KG1 (cell line): Measurements from ENCODE around the gene RAB9A.
A peak's percentile ranks its signal among the peaks of the same experiment; 100 is the strongest.
"Not testable (repeated sequence)": the region's sequence is repeated elsewhere in the genome, so short reads cannot be mapped to it uniquely, and the experiment has no call there.

ENCODE experiments used
- DNase-seq: peaks from one replicate; lab custom pipeline; 2025; lab: John Stamatoyannopoulos, UW

RAB9A gene

DNA sequence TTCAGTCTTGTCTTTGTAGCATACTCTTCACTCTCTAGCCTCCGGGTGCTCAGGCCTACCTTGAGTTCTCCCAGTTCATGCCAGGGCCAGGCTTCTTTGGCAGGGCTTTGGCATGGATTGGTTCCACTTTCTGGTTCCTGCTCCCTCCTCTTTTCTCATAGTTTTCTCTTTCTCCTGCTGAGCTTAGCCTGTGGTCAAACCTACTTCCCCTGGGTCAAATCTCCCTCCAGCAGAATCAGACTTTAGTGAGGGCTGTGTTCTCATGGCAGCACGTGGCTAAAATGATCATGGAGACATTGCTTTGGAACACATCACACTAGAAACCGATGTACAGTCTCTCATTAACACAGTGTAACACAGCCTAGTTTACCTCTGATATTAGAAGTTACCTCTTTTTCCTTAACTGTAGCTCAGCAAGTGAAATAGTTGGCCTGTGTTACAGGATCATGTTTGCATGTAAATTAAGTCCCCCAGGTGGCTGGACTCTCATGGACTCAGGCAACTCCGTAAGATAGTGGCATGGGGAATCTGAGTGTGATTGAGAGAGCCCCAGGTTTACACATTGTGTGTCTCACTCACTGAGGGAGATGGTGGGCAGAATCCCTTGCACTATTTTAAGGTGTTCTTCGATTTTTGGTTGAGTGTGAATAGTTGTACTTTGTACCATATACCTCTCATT, 13.3 kb downstream of the RAB9A start:
- no peak for DNase-seq

DNA sequence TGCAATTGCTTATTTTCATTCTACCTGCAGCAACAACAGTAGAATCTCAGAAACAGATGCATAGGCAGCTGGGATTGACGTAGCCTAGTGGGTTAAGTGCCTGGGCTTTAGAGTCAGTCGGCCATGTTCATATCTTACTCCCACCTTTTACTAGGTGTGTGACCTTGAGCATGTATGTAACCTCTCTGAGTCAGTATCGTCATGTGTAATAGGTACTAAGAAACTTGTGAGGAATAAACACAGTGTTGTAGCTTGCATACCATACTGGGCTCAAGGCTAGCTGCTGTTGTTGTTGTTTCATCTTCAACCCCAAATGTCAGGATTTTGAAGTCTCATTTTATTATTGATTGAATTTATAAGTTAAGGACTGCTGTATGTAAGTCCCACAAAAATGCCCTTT, 14.2 kb downstream of the RAB9A start:
- no peak for DNase-seq

DNA sequence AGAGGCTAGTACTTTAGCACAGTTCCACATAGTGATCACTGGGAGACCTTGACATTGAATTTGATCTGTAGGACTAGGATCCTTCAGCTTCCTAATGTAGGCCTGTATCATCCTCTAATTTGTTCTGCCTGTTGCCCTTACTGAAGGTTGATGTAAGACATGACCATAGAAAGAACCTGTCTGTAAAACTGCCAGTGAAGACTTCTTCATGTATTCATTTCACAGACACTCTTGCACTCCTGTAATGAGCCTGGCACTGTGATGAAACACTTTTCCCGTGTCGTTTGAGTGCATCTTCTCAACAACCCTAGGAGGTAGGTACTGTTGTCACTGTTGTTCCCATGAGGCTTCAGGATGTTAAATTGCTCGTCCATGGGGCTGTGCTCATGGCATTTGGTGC, 14.7 kb downstream of the RAB9A start:
- DNase-seq, result no peak

DNA sequence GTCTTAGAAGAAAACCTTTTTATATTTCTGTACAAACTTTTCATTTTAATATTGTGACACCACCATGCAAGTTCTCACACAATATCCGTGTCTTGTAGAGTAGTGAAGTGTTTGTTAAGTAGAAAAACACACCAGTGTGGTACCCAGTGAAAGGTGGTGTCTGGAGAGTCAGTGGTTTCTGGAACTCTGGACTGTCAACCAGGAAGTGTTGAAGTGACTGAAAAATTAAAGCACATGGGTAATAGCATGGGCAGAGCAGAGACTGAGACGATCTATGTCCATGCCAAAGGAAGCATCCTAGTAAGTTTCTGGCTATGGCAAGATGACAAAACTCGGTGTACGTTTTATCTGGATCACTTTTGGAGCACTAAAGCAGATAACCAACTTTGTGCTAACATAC, 22.2 kb downstream of the RAB9A start:
- no peak for DNase-seq

DNA sequence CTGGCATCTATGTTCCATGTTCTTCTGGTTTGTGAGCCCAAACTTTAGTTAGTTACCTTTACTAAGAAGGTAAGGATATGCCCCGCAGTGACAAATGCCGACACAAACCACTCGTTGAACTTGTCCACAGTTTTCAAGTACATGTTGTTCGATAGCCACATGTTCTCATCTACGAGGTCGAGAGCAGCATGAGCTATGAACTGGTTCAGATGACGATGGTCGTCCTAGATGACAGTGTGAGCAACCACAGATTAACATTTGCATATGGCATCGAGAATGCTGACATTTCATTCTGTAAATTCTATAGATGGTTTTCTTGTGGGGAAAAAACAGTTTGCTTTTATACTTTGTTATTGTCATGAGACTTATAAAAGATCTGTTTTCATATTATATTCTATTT, 27.5 kb downstream of the RAB9A start:
- no peak for DNase-seq

DNA sequence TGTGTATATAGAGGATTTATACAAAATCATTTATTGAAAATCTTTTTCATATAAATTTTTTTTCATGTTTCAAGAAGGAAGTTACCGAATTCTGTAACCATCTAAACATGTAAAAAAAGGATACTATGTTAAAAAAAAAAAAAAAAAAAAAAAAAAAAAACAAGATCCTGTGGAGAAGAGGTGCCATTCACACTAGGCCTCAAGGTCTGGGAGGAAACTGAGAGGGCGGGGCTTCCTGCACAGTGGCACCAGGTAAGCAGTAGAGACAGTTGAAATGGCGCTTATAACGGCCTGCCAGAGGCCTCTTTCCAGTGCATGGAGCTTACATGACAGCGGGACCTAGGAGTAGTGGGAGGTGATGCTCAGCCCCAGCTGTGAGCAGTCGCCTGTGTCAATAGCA, 28.0 kb downstream of the RAB9A start:
- DNase-seq, result no peak

DNA sequence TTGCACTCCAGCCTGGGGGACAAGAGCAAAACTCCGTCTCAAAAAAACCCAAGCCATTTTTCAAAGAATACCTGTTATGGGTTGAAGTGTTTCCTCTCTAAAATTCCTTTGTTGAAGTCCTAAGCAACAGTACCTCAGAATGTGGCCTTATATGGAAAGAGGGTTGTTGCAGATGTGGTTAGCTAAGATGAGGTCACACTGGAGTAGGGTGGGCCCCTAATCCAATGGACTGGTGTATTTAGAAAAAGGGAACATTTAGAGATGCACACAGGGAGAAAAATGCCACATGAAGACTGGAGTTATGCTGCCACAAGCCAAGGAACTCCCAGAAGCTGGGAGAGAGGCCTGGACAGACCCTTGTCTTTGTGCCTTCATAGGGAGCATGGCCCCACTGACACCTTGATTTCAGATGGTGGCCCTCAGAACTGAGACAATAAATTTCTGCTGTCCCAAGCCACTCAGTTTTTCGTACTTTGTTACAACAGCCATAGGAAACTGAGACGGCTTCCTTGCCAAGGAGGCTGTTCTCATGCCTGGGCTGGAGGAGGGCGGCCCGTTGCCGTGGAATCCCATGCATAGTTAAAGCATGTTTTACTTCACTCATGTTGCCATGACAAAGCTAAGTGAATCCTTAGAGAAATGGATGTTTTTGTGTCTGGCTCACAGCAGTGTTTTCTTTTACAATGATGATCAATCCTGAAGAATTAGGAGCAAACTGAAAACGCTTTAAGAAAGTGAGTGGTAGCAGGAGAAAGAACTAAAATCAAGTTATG, 29.0 kb downstream of the RAB9A start:
- DNase-seq, result no peak

DNA sequence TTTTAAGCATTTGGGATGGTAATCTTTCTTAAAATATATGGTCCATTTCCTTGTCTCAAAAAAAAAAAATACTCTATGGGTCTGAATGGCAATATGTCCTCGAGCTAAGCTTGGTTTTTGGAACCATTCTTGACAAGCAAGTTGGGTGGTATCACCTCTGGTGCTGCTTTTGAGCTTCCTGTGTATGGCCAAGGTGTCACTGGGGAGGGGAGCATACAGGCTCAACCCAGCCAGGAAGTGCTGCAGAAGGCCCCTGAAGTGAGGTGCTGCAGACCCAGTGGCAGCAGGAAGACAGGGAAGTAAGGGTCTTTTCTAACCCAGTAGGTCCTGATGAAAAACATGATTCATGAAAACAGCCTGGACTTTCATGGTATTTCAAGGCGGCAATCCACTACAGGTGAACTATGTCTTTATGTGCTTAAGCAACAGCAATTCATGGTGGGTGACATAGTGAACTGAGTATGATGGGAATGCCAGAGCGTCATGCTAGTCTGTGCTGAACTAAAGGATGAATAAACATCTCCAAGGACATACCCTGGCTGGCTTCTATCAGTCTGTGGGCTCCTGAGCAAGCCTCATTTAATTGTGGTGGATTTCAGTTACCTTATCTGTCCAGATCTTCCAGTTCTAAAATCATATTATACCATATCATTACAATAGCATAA, 30.4 kb downstream of the RAB9A start:
- no peak for DNase-seq

DNA sequence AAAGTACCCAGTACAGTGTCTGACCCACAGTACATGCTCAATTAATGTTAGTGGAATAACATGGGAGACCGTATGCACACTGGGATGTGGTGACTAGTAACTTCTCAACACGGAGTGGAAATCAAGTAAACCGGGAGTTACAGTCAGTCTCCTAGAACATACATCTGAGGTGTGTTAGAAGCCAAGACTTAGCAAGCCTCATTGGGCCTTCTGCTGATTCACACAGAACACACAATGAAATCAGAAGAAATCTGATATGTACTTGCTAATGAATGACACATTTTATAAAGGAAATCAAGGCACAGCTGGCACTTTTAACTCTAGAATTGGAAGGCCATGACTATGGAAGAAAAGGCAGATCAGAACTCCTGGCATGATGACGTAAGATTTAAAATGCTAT, 32.4 kb downstream of the RAB9A start:
- no peak for DNase-seq

DNA sequence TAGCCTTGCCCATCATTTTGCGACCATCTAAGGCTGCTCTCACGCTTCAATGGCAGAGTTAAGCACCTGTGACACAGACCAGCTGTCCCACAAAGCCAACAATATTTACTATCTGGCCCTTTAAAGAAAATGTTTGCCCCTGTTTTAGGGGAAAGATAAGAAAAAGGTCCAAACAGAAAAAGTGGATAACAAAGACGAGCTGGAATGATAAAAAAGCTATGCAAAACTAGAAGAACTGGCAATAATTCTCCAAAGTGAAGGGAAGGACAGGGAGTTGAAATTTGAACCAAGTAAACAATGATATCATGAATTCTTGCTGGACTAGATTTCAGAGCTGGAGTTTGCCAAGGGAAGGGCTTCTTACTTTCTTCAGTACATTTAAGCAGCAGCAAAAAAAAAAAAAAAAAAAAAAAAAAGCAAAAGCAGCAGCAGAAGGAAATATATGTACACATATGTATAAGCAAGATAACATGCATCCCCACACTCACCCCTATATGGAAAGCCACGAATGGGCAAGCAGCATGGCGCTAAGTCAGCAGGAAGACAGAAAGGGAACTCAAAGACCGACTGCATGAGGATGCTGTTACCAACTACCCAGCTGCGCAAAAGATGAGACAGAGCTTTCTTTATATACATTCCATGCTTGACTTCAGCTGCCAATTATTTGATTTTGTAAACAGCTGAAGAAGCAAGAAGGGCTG, 33.0 kb downstream of the RAB9A start:
- no peak for DNase-seq

DNA sequence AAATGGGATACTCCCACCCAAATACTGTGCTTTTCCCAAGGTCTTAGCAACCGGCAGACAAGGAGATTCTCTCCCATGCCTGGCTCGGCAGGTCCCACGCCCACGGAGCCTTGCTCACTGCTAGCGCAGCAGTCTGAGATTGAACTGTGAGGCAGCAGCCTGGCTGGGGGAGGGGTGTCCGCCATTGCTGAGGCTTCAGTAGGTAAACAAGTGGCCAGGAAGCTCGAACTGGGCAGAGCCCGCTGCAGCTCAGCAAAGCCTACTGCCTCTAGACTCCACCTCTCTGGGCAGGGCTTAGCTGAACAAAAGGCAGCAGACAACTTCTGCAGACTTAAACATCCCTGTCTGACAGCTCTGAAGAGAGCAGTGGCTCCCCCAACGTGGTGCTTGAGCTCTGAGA, 36.0 kb downstream of the RAB9A start:
- DNase-seq, result not testable (repeated sequence)

DNA sequence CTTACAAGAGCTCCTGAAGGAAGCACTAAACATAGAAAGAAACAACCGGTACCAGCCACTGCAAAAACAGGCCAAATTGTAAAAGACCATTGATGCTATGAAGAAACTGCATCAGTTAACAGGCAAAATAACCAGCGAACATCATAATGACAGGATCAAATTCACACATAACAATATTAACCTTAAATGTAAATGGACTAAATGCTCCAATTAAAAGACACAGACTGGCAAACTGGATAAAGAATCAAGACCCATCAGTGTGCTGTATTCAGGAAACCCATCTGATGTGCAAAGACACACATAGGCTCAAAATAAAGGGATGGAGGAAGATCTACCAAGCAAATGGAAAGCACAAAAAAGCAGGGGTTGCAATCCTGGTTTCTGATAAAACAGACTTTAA, 37.7 kb downstream of the RAB9A start:
- DNase-seq, result not testable (repeated sequence)

DNA sequence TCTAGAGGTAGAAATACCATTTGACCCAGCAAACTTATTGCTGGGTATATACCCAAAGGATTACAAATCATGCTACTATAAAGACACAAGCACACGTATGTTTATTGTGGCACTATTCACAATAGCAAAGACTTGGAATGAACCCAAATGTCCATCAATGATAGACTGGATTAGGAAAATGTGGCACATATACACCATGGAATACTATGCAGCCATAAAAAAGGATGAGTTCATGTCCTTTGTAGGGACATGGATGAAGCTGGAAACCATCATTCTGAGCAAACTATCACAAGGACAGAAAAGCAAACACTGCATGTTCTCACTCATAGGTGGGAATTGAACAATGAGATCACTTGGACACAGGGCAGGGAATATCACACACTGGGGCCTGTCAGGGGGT, 41.6 kb downstream of the RAB9A start:
- not testable (repeated sequence) for DNase-seq

DNA sequence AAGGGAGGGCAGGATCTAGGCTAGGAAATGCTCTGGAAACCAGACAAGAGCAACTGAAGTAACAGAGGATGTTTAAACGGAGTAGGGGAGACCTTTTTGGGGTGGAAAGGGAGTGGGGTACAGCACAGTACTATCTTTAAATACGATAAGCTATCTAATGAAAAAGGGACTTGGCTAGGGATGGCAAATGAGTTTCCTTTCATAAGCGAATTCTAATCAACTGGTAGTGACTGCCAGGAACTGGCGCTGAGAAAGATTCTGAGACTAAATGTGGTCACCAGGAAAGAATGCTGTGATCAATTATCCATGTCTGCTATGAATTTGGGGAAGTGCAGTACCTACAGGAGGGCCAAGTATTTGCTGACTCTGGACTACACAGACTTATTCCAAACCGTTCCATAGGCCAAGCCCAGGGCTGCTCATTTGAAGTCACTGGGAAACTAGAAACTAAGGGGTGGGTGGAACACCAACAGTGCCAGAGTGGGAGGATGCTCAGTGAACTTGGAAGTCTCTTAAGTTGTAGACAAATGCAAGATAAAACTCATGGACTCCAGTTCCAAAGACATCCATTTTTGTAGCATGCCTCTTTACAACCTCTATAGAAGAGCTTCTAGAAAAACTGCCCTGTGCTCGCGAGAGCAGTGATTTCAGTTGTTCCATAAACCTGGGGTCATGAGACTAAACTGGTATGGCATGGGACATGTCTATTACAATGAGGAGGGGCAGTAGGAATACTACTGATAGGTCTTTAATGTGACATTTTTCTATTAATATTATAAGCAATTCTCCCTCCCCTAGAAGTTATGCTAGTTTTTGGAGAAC, 43.5 kb downstream of the RAB9A start:
- no peak for DNase-seq

DNA sequence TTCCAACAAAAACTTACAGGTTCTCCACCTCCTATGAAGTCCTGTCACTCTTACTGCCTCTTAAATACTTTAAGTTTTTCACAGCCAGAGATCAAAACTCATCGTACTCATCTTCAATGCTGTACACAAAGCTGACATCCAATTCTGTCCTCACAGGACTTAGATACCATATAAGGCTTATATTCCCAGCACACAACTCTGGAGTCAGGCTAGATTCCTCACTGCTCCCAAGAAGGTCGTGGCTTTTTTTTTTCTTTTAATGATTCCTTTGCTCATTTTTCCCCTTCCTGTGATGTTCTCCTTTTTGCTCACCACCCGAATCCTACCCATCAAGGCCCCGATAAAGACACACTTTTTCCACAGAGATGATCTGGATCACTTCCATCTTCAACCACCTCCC, 44.6 kb downstream of the RAB9A start:
- no peak for DNase-seq

DNA sequence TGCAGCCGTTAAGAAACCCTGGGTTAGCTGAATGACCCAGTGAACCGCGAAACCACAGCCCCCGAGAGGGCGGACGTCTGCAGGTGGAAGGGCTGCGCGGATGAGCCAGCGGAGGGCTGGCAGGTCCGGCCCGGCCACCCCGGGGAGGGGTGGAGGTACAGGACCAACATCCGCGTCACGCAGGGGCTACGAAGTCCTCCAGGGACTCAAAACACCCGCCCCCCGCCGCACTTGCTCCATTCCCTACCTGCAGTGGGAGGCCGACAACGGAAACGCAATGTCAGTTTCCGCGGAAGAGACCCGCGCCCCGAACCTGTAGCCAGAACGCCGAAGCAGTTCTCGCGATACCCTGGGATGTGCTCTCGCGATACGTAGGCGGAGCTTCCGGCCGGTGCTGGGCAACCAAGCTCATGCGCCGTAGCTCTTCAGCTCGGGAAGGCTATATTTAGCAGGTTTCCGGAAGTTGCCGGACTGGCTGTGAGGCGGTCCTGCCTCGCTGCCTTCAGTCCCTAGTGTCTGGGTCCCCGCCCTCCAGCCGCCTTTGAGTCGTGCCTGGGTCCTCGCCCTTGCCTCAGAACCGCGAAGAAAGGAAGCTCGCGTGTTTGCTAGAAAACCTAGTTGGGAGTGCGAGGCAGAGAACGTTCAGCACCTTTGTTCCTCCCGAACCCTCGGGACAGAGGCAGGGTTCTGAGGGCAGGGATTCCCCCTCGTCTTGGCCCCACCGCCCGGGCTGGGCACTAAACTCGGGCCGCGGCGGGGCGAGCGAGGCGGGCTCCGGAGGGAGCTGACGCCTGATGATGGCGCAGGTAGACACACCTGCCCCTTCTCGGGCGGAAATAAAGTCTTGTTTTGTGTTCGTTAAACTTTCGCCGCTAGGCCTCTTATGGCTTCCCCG, 45.6 kb downstream of the RAB9A start, which contains the start of the genes OFD1 and TRAPPC2:
OFD1 (plus strand) TSS at position 471 of the 895 bp plus-strand sequence; CDS start at position 795, 324 bp downstream.
TRAPPC2 (minus strand) TSS at position 343 of the 895 bp plus-strand sequence. CDS start 14,657 bp downstream, outside the sequence.
- peak; percentile 69 for DNase-seq

DNA sequence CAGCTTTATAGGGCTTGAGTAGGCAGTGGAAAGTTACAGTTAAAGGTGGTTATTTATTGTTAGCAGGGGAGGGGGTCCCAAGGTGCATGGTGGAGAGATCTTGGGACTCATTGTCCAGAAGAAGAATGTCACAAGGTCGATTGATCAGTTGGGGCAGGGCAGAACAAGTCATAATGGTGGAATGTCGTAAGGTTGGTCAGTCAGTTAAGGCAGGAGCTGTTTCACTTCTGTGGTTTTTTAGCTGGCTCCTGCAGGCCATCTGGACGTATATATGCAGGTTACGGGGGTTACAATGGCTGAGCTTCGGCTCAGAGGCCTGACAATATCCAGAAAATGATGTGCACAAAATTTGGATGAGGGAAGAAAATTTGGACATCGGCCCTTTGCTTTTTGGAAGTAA, 52.8 kb downstream of the RAB9A start:
- no peak for DNase-seq

DNA sequence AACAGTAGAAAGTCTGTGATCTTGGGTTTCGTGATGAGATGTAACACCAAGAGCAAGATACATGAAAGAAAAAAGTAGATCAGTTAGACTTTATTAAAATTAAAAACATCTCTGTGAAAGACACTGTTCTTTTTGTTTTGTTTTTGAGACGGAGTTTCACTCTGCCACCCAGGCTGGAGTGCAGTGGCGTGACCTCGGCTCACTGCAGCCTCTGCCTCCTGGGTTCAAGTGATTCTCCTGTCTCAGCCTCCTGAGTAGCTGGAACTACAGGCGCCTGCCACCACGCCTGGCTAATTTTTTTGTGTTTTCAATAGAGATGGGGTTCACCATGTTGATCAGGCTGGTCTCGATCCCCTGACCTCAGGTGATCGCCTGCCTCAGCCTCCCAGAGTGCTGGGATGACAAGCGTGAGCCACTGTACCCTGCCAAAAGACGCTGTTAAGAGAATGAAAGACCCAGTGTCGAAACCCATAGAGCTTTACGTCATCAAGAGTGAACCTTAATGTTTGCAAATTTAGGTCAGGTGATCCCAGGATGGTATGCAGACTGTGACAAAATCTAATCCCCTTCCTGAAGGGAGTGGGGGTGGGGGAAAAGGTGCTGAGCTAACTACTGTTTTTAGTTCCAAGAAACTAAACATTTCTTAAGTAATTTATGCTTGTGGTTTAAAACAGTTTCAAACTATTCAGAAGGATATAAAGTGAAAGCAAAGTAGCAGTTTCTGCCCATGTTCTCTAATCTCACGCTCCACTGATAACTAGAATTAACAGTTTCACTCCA, 53.7 kb downstream of the RAB9A start:
- DNase-seq, result no peak

DNA sequence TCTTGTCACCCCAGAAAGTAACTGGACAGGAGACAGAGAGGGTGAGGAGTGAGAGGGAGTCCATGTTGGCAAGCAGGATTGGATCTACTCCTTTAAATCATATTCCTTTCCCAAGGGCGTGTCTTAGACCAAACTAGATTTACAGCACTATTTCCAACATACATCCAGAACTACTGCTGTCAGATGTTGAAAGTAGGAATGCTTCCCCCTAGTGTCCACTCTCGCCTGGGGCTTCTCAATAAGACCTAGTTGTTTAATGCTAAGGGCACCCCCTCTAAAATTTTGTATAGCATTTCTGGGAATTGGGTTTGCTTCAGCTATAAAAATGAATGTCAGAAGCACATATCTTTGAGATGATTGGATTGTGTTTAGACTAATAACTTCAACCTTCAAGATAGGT, 58.9 kb downstream of the RAB9A start:
- DNase-seq, result no peak

DNA sequence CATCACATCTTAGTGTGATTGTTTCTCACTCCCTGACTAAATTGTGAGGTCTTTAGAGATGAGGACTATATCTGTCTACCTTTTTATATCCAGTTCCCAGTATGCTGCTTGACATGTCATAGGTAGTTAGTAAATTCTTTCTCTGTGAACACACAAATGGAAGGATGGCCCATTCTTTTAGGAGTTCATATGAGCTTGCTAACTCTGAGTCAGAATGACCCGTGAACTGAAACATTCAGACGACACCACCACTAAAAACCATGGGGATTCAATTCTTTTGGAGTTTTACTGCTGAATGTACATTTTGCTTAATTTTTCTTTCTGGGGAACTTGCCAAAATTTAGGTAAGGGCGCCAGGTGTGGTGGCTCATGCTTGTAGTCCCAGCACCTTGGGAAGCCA, 59.6 kb downstream of the RAB9A start:
- no peak for DNase-seq
